Measurements from ENCODE around the gene KCNIP3. TPM values are rescaled to one million over a fixed set of nuclear protein-coding genes. Genes with fewer than 3 reads are reported as not detected.

Gene KCNIP3
- total RNA-seq, 1 donor from 2014 or later = 6.0 TPM

- Mint-ChIP-seq H3K4me1 (ENCODE audit: low read depth) (peaks cover 12% of the 10 kb centered on the region), H3K27me3 (ENCODE audit: low read depth) (peaks cover 7% of the 10 kb centered on the region), H3K4me3 (ENCODE audit: unreplicated experiment) (no peak overlapping the region), H3K9me3 (ENCODE audit: low read depth) (no peaks in the 10 kb centered on the region), H3K36me3 (ENCODE audit: low read depth) (no peaks in the 10 kb centered on the region), H3K27ac (ENCODE audit: unreplicated experiment) (no peak overlapping the region)
- no peak for TF ChIP-seq CTCF (IDR thresholded peaks at IDR 0.05)
- peak; percentile 36 for DNase-seq (ENCODE audit: low spot score)
Measured at GRCh38 chr2:95361216-95361980, 64.3 kb downstream of the KCNIP3 start.

DNA sequence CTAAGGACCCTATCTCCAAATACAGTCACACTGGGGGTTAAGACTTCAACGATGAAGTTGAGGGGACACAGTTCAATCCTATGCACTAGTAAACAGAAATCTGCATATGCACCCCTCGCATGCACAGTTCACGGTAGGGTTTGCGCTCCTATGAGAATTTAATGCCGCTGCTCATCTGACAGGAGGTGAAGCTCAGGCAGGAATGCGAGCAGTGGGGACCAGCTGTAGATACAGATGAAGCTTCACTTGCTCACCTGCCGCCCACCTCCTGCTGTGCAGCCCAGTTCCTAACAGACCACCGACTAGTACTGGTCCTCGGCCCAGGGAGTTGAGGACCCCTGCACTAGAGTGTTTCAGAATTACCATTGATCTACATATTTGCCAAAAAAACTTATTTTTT lies 65.3 kb downstream of the KCNIP3 start:
- no peaks in the 10 kb centered on the region for H3K36me3 Mint-ChIP-seq (ENCODE audit: low read depth)
- H3K27ac Mint-ChIP-seq (ENCODE audit: unreplicated experiment) = no peak overlapping the region
- DNase-seq (ENCODE audit: low spot score) = peak; percentile 83
- no peaks in the 10 kb centered on the region for H3K9me3 Mint-ChIP-seq (ENCODE audit: low read depth)
- peaks cover 12% of the 10 kb centered on the region for H3K4me1 Mint-ChIP-seq (ENCODE audit: low read depth)
- no peak overlapping the region for H3K4me3 Mint-ChIP-seq (ENCODE audit: unreplicated experiment)
- TF ChIP-seq CTCF (IDR thresholded peaks at IDR 0.05) = no peak
- peaks cover 7% of the 10 kb centered on the region for H3K27me3 Mint-ChIP-seq (ENCODE audit: low read depth)

DNA sequence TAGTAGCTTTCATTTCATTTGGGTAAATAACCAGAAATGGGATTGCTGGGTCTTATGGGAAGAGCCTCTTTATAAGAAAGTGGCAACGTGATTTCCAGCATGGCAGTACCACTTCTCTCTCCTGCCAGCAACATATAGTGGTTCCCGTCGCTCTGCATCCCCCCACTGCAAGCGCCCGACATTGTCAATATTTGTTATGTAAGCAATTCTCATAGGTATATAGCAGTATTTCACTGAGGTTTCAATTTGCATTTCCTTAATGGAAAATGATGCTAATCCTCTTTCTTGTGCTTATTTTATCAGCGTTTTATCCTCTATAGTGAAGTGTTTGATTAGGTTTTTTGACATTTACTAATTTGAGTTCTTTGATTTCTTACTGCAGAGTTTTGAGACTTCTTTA lies 69.4 kb downstream of the KCNIP3 start:
- H3K27me3 Mint-ChIP-seq (ENCODE audit: low read depth) = peaks cover 12% of the 10 kb centered on the region
- no peak overlapping the region for H3K4me3 Mint-ChIP-seq (ENCODE audit: unreplicated experiment)
- no peak for DNase-seq (ENCODE audit: low spot score)

DNA sequence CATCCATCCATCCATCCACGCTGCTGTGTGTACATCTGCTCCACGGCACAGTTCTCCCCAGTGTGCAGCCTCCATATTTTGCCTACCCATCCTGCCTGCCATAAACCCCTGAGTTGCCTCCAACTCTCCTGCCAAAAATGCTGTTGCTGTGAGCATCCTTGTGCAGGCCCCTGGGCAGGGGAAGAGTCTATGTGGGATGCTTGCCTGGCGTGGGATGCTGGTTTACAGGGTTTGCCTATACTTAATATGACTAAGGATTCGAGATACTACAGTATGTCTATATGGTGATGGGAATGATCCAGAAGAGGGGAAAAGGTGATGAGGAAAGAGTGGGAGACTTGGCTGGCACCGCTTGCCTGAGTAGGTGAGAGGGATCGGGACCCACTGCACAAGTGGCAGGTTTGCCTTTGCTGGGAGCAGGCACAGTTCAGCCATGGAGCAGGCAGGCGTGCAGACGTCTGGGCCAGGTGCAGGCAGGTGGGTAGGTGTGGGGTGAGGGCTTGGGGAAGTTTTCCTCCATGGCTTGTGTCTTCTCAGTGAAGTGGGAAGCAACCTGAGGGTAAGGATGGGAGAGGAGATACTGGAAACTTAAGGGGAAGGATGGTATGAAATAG lies 75.2 kb downstream of the KCNIP3 start:
- H3K27ac Mint-ChIP-seq (ENCODE audit: unreplicated experiment) = no peak overlapping the region
- H3K4me3 Mint-ChIP-seq (ENCODE audit: unreplicated experiment) = no peak overlapping the region
- H3K4me1 Mint-ChIP-seq (ENCODE audit: low read depth) = no peaks in the 10 kb centered on the region
- no peak for TF ChIP-seq CTCF (IDR thresholded peaks at IDR 0.05)
- peaks cover 5% of the 10 kb centered on the region for H3K27me3 Mint-ChIP-seq (ENCODE audit: low read depth)
- H3K9me3 Mint-ChIP-seq (ENCODE audit: low read depth) = peaks cover 15% of the 10 kb centered on the region
- peaks cover 1% of the 10 kb centered on the region for H3K36me3 Mint-ChIP-seq (ENCODE audit: low read depth)
- peak; percentile 67 for DNase-seq (ENCODE audit: low spot score)

More for the DNA sequence above, 69.4 kb downstream of the KCNIP3 start:
- H3K27ac Mint-ChIP-seq (ENCODE audit: unreplicated experiment) = no peak overlapping the region
- H3K36me3 Mint-ChIP-seq (ENCODE audit: low read depth) = no peaks in the 10 kb centered on the region
- TF ChIP-seq CTCF (IDR thresholded peaks at IDR 0.05) = no peak
- no peaks in the 10 kb centered on the region for H3K4me1 Mint-ChIP-seq (ENCODE audit: low read depth)
- peaks cover 14% of the 10 kb centered on the region for H3K9me3 Mint-ChIP-seq (ENCODE audit: low read depth)

- Mint-ChIP-seq H3K4me3 (ENCODE audit: unreplicated experiment) (no peak overlapping the region), H3K4me1 (ENCODE audit: low read depth) (no peaks in the 10 kb centered on the region), H3K36me3 (ENCODE audit: low read depth) (peaks cover 1% of the 10 kb centered on the region), H3K27me3 (ENCODE audit: low read depth) (peaks cover 5% of the 10 kb centered on the region), H3K9me3 (ENCODE audit: low read depth) (peaks cover 15% of the 10 kb centered on the region), H3K27ac (ENCODE audit: unreplicated experiment) (no peak overlapping the region)
- DNase-seq (ENCODE audit: low spot score) = peak; percentile 83
- no peak for TF ChIP-seq CTCF (IDR thresholded peaks at IDR 0.05)
Measured at GRCh38 chr2:95372845-95373244, 75.7 kb downstream of the KCNIP3 start.

Data from chondrocyte (in vitro differentiated cells).